HG03159 (cell line): ENCODE measurements around the gene FAM117A.
"Not testable (repeated sequence)": the region's sequence is repeated elsewhere in the genome, so short reads cannot be mapped to it uniquely, and the experiment has no call there.

Experiments
- ATAC-seq: cut with Tn5 transposase; IDR thresholded peaks from one replicate; pipeline ENCODE4 v1.9.1; 2021; ENCODE audit warnings: mild to moderate bottlenecking, moderate library complexity; ENCODE audit not compliant: unreplicated experiment

The FAM117A gene

GRCh38 chr17:49764559-49765180 is 739 bp upstream of the FAM117A start:
- no peak for ATAC-seq

- ATAC-seq = no peak
Observed at GRCh38 chr17:49762151-49762941, 1.6 kb downstream of the FAM117A start.

DNA sequence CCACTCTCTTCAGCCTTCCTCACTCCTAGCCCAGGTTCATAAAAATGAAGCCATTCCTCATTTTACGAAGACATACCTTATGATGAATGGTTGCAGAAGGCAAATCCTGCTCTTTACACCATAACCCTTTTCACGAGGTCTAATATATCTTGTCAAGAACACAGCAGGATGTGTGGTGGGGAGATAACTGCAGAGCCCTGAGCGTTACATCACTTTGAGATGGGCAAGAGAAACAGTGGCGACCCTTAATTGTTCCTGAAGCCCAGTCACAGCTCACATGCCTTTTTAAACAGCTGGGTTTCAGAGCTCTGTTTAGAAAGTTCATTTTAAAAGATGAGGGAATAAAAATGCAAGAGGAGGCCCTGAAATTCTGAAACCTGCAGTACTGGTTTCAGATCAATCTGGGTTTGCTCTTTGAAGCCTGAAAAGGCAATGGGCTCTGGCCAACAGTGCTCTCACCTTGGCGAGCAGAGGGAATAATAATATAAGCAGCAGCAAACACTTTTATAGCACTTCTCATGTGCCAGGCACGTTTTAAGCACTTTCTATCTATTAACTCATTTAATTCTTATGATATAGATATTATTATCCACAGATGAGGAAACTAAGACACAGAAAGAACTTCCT is 2.9 kb downstream of the FAM117A start:
- ATAC-seq = no peak

DNA sequence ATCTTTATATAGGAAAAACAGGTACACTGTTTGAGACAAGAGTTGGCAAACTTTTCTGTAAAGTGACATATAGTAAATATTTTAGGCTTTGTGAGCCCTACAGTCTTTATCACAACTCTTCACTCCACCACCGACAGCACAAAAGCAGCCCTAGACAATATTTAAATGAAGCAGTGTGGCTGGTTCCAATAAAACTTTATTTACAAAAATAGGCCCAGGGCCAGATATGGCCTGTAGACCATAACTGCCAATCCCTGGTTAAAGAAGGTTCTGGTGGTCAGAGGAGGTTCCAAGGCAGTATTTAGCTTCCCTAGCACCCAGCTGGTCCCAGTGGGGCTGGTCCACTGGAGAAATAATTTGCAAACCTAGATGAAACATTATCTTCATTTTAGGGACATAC is 3.6 kb downstream of the FAM117A start:
- ATAC-seq = no peak

GRCh38 chr17:49759203-49759602 is 4.7 kb downstream of the FAM117A start:
- no peak for ATAC-seq

GRCh38 chr17:49758464-49759010 is 5.4 kb downstream of the FAM117A start:
- ATAC-seq = not testable (repeated sequence)

DNA sequence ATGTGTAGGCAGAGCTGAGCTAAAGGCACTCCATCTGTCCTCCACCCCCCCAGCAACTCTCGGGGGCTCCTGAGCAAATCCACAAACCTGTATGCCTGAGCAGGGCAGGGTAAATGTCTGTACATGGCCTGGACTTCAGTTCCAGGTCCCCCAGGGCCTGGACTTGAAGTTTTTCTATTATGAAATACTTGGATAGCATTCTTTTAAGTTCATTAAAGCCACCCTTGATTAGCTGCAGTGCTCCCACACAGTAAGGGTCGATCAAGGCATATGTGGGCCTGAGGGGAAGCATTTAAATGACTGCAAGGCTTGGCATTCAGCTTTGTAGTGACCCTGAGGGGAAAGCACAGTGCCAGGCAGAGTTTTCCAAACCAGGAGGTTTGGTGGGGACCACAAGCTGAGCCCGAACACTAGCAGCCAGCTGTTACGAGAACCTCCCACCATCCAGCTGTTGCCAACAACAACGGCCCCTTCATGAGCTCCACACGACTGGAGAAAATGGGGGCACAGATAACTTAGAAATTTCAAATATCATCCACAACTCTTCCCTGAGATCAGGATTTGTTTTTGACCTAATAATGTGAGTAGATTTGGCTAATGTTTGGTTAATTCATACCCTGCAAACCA is 6.7 kb downstream of the FAM117A start:
- ATAC-seq = no peak

DNA sequence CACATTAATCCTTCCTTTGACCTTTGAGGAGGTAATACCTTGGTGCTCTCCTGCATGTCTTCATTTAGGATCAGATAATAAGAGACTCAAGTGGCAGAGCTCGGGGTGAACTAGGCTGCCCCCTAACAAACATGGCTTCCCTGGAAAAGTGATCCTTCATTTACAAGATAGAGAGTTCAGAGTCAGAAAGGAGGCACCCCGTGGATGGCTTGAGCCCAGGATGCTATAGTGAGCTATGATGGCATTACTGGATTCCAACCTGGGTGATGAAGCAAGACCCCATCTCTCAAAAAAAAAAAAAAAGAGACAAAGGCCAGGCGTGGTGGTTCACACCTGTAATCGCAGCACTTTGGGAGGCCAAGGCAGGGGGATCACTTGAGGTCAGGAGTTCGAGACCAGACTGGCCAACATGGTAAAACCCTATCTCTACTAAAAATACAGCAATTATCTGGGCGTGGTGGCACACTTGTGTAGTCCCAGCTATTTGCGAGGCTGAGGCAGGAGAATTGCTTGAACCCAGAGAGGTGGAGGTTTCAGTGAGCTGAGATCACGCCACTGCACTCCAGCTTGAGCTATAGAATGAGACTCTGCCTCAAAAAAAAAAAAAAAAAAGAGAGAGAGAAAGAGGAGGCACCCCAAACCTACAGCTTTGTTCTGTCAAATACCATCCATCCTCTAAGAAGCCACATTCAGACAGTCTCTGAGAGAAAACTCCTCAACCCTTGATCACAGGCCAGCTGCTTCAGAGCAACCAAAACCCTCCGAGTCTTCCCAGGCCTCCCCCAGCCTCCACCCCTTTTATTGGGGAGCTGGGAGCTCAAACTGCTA is 7.4 kb downstream of the FAM117A start:
- ATAC-seq = no peak

GRCh38 chr17:49755663-49756283 is 8.2 kb downstream of the FAM117A start:
- ATAC-seq = no peak

GRCh38 chr17:49753959-49754391 is 10.0 kb downstream of the FAM117A start:
- no peak for ATAC-seq

GRCh38 chr17:49752508-49752907 is 11.4 kb downstream of the FAM117A start:
- no peak for ATAC-seq

GRCh38 chr17:49749730-49750129 is 14.2 kb downstream of the FAM117A start:
- ATAC-seq = no peak

- ATAC-seq = peak; percentile 78
Observed at GRCh38 chr17:49748791-49749190, 15.1 kb downstream of the FAM117A start.

DNA sequence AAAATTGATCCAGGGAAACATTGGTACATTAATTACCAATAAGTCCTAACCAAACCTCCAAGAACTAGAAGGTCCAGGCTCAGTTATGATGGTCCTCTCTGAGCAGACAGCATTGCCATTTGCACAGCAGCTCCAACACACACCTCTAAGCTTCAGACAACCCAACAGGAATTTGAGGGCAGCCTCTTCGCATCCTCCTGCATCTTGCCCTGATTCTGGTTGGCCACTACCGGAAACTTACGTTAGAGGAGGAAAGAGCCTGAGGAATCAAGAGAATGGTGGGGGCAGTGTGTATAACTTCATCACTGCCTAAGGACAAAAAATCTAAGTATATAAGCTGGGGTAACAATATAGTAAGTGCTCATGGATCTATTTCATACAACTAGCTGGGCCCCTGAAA is 15.7 kb downstream of the FAM117A start:
- no peak for ATAC-seq

- no peak for ATAC-seq
Observed at GRCh38 chr17:49747632-49748031, 16.3 kb downstream of the FAM117A start.

DNA sequence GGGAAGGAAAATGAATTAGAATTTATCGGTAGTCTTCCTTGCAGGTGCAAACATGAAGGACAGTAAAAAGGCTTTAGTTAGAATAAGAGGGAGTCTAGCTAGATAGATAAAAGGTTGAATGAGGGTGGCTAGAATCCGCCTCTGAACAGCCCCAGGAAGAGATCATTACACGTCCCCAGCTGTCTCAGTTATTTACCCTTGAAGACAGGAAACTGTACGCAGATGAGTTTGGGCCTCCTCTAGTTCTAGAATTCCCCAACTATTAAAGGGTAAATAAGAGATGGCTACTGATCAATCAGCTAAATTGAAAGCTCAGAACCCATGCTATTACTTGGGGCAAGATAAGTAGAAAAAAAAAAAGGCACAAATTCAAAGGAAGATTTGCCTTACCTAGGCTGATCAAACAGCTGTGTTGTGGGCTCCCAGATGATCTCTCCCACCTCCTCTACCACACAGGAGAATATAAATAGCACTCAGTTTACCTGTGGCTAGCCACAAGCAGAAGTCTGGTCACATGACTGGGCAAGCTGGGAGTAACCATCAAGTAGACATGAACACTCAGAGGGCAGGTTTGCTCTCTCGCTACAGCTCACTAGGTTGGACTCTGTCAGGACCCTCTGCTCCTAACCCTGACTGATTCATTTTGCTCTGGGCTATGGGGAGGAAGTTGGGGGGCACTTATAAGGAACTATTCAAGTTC is 17.0 kb downstream of the FAM117A start:
- ATAC-seq = no peak

GRCh38 chr17:49745175-49746139 is 18.5 kb downstream of the FAM117A start:
- ATAC-seq = no peak

GRCh38 chr17:49742166-49742638 is 21.7 kb downstream of the FAM117A start:
- no peak for ATAC-seq
